B cell (primary cell): ENCODE measurements around the gene PPFIA1. TPM values are rescaled to one million over a fixed set of nuclear protein-coding genes. Genes with fewer than 3 reads are reported as not detected.

Source experiments
- ATAC-seq: fragments of 200-7000 bp; cut with Tn5 transposase; one replicate; pipeline ENCODE4 v1.10.0; 2021; ENCODE audit warnings: low read depth, mild to moderate bottlenecking, moderate number of reproducible peaks, moderate library complexity
- CTCF ChIA-PET: fragments of 350-600 bp; sonication (Branson Sonifier 250); formaldehyde crosslinking; loops from one replicate; lab custom pipeline; 2021; ENCODE audit warnings: antibody characterized with exemption, inconsistent platforms; lab: Charles Lee
- POLR2A ChIA-PET: fragments of 350-600 bp; sonication (Branson Sonifier 250); formaldehyde crosslinking; loops from one replicate; lab custom pipeline; 2021; ENCODE audit warnings: antibody characterized with exemption; lab: Charles Lee
- DNase-seq: peaks from one replicate; pipeline ENCODE4 v3.0.0; 2013
- H2AFZ ChIP-seq: 2 replicates; pipeline ENCODE4 v1.6.1; 2012; ENCODE audit warnings: mild to moderate bottlenecking, low read depth, low read length; ENCODE audit not compliant: insufficient read depth, poor library complexity, severe bottlenecking
- H3K27ac ChIP-seq, 2 donors: 1 replicate in 1 of 2; 2 replicates in 1 of 2; pipeline ENCODE4 v1.5.1; 2012 to 2013; ENCODE audit warnings: low read length in 2 of 2, mild to moderate bottlenecking in 2 of 2, moderate library complexity in 1 of 2
- H3K27me3 ChIP-seq, 4 experiments: fragments of 200-600 bp in 1 of 4; sonication (generic) in 1 of 4; replicated peaks in 1 of 4; 1 replicate in 2 of 4; 2 replicates in 2 of 4; pipeline versions ENCODE4 v1.6.1 to v1.7.0; 2013 to 2016; ENCODE audit warnings: low read length in 3 of 4, mild to moderate bottlenecking in 2 of 4, mixed read lengths in 1 of 4, moderate library complexity in 1 of 4; ENCODE audit not compliant: insufficient read depth in 4 of 4, control insufficient read depth in 3 of 4; ENCODE audit errors: control extremely low read depth in 1 of 4
- H3K36me3 ChIP-seq, 2 experiments: replicated peaks in 1 of 2; 1 replicate in 1 of 2; 2 replicates in 1 of 2; pipeline versions ENCODE4 v1.6.1 to v1.7.1; 2013; ENCODE audit warnings: low read length in 1 of 2; ENCODE audit not compliant: insufficient read depth in 2 of 2, control insufficient read depth in 1 of 2; ENCODE audit errors: control extremely low read depth in 1 of 2, extremely low read depth in 1 of 2
- H3K4me1 ChIP-seq, 2 donors: fragments of 200-600 bp in 1 of 2; sonication (generic) in 1 of 2; 1 replicate in 1 of 2; 2 replicates in 1 of 2; pipeline versions ENCODE4 v1.5.1 to v1.6.1; 2013 to 2017; ENCODE audit warnings: low read length in 2 of 2; ENCODE audit not compliant: control insufficient read depth in 2 of 2, insufficient read depth in 2 of 2
- H3K4me2 ChIP-seq: replicated peaks from 2 replicates; pipeline ENCODE3; 2012; ENCODE audit warnings: mild to moderate bottlenecking, low read depth, low read length; ENCODE audit not compliant: poor library complexity, severe bottlenecking
- H3K4me3 ChIP-seq, 5 experiments: fragments of 200-600 bp in 1 of 5; sonication (generic) in 1 of 5; 1 replicate in 3 of 5; 2 replicates in 2 of 5; pipeline versions ENCODE4 v1.5.1 to v1.7.0; 2011 to 2016; ENCODE audit warnings: low read length in 4 of 5, mild to moderate bottlenecking in 4 of 5, low read depth in 2 of 5, control low read depth in 1 of 5, moderate library complexity in 1 of 5; ENCODE audit not compliant: insufficient read depth in 1 of 5; ENCODE audit errors: control extremely low read depth in 1 of 5, extremely low read depth in 1 of 5
- H3K79me2 ChIP-seq: fragments of 200-600 bp; sonication (generic); one replicate; pipeline ENCODE4 v1.6.0; 2016; ENCODE audit warnings: low read length; ENCODE audit not compliant: control insufficient read depth, insufficient read depth
- H3K9ac ChIP-seq: fragments of 200-600 bp; sonication (generic); 2 replicates; pipeline ENCODE4 v1.6.1; 2017; ENCODE audit warnings: mild to moderate bottlenecking, low read length, moderate library complexity
- H3K9me3 ChIP-seq, 3 donors: one replicate each; pipeline versions ENCODE4 v1.6.1 to v1.7.1; 2013; ENCODE audit warnings: low read length in 2 of 3; ENCODE audit not compliant: control insufficient read depth in 2 of 3, insufficient read depth in 1 of 3; ENCODE audit errors: control extremely low read depth in 1 of 3
- H4K20me1 ChIP-seq: 2 replicates; pipeline ENCODE4 v1.6.0; 2012; ENCODE audit warnings: mild to moderate bottlenecking, low read length; ENCODE audit not compliant: insufficient read depth, control insufficient read depth, poor library complexity, severe bottlenecking
- H3K27ac Mint-ChIP-seq: one replicate; pipeline ENCODE4 v1.8.0; 2021; ENCODE audit warnings: mixed read lengths
- H3K27me3 Mint-ChIP-seq: one replicate; pipeline ENCODE4 v1.8.0; 2021; ENCODE audit warnings: mixed read lengths
- H3K4me1 Mint-ChIP-seq: one replicate; pipeline ENCODE4 v1.8.0; 2021; ENCODE audit warnings: mixed read lengths
- H3K4me3 Mint-ChIP-seq: one replicate; pipeline ENCODE4 v1.8.0; 2021; ENCODE audit warnings: mixed read lengths
- H3K9me3 Mint-ChIP-seq: one replicate; pipeline ENCODE4 v1.8.0; 2022; ENCODE audit warnings: mixed read lengths; ENCODE audit not compliant: insufficient read depth
- EZH2 ChIP-seq: IDR thresholded peaks from 2 replicates; pipeline ENCODE4 v1.6.1; 2012; ENCODE audit warnings: borderline replicate concordance, low read depth, mild to moderate bottlenecking, moderate library complexity, low read length; ENCODE audit not compliant: insufficient read depth, poor library complexity, severe bottlenecking
- WGBS: methylation state at CpG from one replicate; pipeline ENCODE4 v1.1.5; 2013; ENCODE audit warnings: missing lambda C conversion rate; ENCODE audit not compliant: insufficient coverage; 5-methylcytosine and 5-hydroxymethylcytosine counted together
- intact Hi-C: fragments of 100-400 bp; cut with micrococcal nuclease; formaldehyde crosslinking; loops from one replicate; pipeline ENCODE4 v1.10.0; 2022
- polyA plus RNA-seq: library from polyadenylated mRNA; depleted of rRNA; stranded (reverse); fragments of >200 nt; gene quantifications from 2 replicates; pipeline ENCODE4 v1.2.3, GENCODE V29; 2012
- total RNA-seq, 2 donors: library from RNA; stranded (reverse); fragments of 120-200 nt in 1 of 2; gene quantifications; 1 replicate in 1 of 2; 2 replicates in 1 of 2; pipeline versions ENCODE4 v1.2.3 to v1.2.4, GENCODE V29; 2013 to 2022
- TF ChIP-seq, protein P1 (sequence below): fragments of 200-600 bp; IDR thresholded peaks from one replicate; pipeline ENCODE4 v1.8.0; 2022; ENCODE audit warnings: antibody characterized with exemption, mild to moderate bottlenecking

PPFIA1 gene
- total and polyA plus RNA-seq, 2 donors (not counting 1 experiment from before 2014, with no cell fraction given), result 21.8 to 70.4 TPM

DNA sequence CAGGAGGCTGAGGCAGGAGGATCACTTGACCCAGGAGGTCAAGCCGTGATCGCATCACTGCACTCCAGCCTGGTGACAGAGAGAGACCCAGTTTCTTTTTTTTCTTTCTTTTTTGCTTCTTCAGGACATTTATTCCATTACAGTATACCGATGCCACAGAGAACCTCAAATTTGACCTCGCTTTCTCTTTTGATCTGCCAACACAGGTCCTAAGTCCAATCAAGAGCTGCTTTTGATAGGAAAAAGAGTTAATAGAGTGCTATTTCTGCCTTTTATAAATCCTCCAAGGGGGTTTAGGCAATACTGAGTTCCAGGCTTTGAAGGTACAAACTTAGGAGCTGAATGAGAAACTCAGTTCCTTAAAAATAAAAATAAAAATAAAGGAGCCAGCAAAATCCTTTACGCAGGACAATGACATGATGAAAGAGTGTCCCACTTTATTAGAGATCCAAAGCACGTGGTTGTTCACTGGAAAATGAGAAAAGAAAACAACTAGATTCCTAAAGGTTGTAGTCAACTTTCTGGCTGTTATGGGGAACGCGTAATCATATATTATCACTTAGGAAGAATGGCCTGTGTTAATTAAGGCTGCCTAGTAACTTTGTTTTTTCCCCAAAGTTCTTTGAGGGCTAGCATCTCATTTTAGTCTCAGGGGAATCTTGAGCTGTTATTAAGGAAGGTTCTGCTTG lies 40.2 kb upstream of the PPFIA1 start:
- DNase-seq (no peak), ATAC-seq (no peak)
- Mint-ChIP-seq H3K27me3 (peaks cover 6% of the 10 kb centered on the region), H3K4me3 (no peak overlapping the region), H3K4me1 (no peaks in the 10 kb centered on the region), H3K9me3 (no peaks in the 10 kb centered on the region), H3K27ac (no peak overlapping the region)
- no peaks in the 10 kb centered on the region for H4K20me1 ChIP-seq
- no peak overlapping the region for H3K4me3 ChIP-seq
- H3K27me3 ChIP-seq, result no peaks in the 10 kb centered on the region
- no peak for TF ChIP-seq EZH2
- TF ChIP-seq, protein P1, sequence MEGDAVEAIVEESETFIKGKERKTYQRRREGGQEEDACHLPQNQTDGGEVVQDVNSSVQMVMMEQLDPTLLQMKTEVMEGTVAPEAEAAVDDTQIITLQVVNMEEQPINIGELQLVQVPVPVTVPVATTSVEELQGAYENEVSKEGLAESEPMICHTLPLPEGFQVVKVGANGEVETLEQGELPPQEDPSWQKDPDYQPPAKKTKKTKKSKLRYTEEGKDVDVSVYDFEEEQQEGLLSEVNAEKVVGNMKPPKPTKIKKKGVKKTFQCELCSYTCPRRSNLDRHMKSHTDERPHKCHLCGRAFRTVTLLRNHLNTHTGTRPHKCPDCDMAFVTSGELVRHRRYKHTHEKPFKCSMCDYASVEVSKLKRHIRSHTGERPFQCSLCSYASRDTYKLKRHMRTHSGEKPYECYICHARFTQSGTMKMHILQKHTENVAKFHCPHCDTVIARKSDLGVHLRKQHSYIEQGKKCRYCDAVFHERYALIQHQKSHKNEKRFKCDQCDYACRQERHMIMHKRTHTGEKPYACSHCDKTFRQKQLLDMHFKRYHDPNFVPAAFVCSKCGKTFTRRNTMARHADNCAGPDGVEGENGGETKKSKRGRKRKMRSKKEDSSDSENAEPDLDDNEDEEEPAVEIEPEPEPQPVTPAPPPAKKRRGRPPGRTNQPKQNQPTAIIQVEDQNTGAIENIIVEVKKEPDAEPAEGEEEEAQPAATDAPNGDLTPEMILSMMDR, result no peak
- POLR2A ChIA-PET, result no interaction called here
- no peak overlapping the region for H3K27ac ChIP-seq
- H3K9ac ChIP-seq, result no peak overlapping the region
- no peak overlapping the region for H3K4me2 ChIP-seq
- intact Hi-C loops, result no loop called here
- H3K79me2 ChIP-seq, result no peaks in the 10 kb centered on the region
- H3K4me1 ChIP-seq, result no peaks in the 10 kb centered on the region
- CTCF ChIA-PET, result no interaction called here
- H2AFZ ChIP-seq, result no peak overlapping the region
- H3K9me3 ChIP-seq, result peaks cover 0 to 3% (median 0%) of the 10 kb centered on the region in 3 donors
- no peaks in the 10 kb centered on the region for H3K36me3 ChIP-seq
- 82% methylated on average over 4 of the region's 8 CpGs for WGBS

DNA sequence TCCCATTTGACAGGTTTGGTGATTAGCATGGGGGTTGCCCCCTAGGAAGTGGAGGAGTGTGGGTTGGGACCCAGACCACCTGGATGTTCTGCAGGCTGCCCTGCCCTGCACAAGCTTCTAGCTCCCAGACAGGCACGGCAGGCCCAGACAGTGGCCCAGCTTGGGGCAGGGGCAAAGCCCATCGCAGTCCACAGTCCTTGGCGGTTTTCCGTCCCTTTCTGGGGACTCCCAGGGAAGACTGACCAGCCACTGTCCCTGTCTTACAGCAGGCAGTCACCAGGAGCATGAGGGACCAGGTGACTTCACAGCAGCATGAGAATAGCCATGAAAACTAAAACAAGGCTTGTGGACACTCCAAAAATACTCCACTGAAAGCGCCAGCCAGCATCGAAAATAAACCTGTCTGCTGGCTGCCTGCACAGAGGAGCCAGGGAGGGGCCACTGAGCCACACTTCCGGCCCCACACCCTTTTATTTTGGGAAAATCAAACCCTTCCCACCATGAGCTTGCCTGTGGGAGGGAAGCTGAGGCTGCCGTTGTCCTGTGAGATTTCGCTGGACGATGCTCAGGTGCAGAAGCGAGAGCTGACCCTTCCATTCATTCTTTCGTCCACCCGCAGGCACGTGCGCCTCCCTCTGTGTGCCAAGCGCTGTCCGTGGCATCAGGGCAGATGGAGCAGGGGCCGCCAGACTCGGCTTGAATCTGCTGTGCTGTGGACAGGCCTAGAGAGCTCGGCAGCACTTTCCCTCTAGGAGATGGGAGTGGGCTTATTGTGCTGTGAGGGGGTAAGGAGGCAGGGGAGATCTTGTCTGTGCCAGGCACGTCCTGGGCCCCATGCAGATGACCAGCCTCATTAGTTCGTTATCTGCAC lies 39.4 kb upstream of the PPFIA1 start:
- WGBS, result 88% methylated on average over 20 of the region's 22 CpGs

More for the DNA sequence above, 39.4 kb upstream of the PPFIA1 start:
- H3K27ac ChIP-seq, result no peak overlapping the region
- H3K9me3 ChIP-seq, result peaks cover 0 to 3% (median 0%) of the 10 kb centered on the region in 3 donors
- POLR2A ChIA-PET, result no interaction called here
- ATAC-seq, result no peak
- Mint-ChIP-seq H3K9me3 (no peaks in the 10 kb centered on the region), H3K4me1 (no peaks in the 10 kb centered on the region), H3K4me3 (no peak overlapping the region), H3K27ac (no peak overlapping the region), H3K27me3 (peaks cover 10% of the 10 kb centered on the region)
- CTCF ChIA-PET, result interaction anchor here (1.4 kb wide), 1 partner anchor 11 kb away, joined by 3 read pairs; no protein-coding TSS in a partner anchor
- DNase-seq, result no peak
- no peaks in the 10 kb centered on the region for H4K20me1 ChIP-seq
- H3K4me1 ChIP-seq, result no peaks in the 10 kb centered on the region
- H3K27me3 ChIP-seq, result no peaks in the 10 kb centered on the region
- H3K4me2 ChIP-seq, result no peak overlapping the region
- no peaks in the 10 kb centered on the region for H3K79me2 ChIP-seq
- intact Hi-C loops, result no loop called here
- no peak overlapping the region for H2AFZ ChIP-seq
- TF ChIP-seq EZH2, result no peak
- TF ChIP-seq, protein P1, result no peak
- H3K4me3 ChIP-seq, result no peak overlapping the region
- no peak overlapping the region for H3K9ac ChIP-seq
- H3K36me3 ChIP-seq, result no peaks in the 10 kb centered on the region
